ENCODE data around the gene PPME1. TPM values are rescaled to one million over a fixed set of nuclear protein-coding genes. Genes with fewer than 3 reads are reported as not detected.

Gene PPME1
- total RNA-seq, 1 experiment from 2014 or later = 219 TPM

DNA sequence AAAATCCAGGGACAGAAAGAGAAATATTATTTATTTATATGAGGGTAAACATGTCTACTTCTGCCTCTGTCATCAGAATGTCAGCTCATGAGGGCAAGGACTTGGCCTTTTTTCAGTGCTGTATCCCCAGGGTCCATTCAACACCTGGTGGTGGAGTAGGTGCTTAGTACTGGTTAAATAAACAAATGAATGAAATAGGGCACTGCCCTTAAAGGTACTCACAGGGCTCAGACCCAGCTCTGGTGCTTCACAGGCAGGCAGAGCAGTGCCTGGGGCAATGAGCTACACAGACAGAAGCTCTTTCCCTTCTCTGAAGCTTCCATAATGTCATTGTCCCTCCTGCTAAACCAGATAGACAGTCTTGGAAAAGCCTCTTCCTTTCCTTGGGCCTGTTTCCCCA lies 109.4 kb downstream of the PPME1 start:
- DNase-seq (ENCODE audit: low spot score) = no peak

DNA sequence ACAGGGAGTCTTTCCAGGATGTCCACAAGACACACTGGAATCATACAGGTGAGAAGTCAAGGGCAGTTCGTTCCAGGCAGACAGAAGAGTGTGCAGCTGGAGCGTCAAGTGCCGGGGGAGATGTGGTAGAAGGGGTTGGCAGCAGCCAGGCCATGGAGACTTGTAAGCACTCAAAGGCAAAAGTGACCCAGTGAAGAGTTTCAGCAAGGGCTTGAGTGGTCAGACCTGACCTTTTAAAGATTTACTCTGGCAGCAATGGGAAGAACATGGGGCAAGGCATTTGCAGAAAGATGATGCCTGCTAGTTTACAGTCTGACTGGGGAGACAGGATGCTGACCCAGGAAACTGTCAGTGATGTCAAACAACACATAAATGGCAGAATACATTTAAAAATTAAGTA lies 111.3 kb downstream of the PPME1 start:
- DNase-seq (ENCODE audit: low spot score) = no peak

DNA sequence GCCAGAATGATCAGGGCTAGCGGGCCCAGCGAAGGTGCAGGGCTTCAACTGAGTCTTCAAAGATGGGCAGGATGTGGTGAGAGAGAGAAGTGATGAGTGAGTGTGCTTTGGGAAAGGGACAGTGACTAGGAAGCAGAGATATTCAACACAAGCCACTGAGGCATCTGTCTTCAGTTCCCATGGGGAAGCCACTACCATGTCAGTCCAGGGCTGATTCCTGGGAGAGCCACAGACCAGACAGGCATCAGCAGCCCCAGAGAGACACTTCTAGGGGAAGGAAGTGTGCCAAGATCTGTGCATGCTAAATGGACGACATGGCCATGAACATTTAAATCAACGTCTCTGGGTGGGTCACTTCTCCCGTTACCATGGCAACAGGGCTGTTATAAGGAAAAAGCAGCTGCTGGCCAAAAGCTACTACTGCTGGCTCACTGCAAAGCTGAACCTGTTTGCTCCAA lies 111.9 kb downstream of the PPME1 start:
- no peak for DNase-seq (ENCODE audit: low spot score)

DNA sequence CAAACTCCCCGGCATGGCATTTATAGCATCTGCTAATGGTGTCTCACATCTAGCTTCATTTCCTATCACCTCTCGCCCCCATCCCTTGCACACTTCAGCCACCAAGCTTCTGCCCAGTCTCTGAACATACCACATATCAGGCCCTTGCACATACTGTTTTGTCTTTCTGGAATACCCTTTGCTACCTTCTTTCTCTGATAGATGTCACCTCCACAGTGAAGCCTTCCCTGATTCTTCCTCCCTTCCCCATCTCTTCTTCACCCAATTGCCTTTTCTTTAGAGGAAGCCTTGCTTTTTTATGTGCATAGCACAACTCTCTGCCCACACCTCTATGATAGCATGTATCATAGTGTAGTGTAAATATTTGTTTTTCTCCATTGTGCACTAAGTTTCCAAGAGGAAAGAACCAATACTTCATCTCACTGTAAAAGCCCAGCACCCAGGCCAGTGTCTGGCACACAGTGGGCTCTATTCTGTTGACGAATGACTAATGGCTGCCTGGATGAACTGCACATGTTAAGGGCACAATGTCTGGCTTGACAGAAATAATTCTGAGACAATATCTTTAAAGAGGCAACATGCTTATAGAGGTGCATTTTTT lies 112.6 kb downstream of the PPME1 start:
- no peak for DNase-seq (ENCODE audit: low spot score)

DNA sequence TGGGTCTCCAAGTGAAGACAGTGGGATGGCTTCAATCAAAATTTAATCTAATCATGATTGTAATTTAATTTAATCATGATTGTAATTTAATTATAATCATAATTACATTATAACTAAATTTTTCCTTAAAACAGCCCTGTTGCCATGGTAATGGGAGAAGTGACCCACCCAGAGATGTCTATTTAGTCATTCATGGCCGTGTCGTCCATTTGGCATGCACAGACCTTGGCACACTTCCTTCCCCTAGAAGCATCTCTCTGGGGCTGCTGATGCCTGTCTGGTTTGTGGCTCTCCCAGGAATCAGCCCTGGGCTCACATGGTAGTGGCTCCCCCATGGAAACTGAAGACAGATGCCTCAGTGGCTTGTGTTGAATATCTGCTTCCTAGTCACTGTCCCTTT lies 113.4 kb downstream of the PPME1 start:
- no peak for DNase-seq (ENCODE audit: low spot score)

DNA sequence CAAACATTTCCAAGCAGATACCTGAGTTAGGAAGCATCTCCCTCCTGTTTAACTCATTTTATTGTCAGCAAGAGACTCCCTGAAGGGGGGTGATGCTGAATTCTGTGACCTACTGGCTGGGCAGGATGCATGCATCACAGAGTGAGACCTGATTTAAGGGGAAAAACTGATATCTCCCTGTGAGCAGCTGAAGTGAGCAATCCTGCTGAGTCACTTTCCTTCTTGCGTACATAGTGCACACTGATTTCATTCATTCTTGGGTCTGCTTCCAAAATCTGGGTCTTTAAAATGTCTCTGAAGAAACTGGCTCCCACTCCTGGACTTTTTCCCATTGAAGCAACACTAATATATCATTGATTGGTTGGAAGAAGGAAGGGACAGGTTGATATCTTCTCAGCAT lies 117.1 kb downstream of the PPME1 start:
- DNase-seq (ENCODE audit: low spot score) = peak; percentile 92

DNA sequence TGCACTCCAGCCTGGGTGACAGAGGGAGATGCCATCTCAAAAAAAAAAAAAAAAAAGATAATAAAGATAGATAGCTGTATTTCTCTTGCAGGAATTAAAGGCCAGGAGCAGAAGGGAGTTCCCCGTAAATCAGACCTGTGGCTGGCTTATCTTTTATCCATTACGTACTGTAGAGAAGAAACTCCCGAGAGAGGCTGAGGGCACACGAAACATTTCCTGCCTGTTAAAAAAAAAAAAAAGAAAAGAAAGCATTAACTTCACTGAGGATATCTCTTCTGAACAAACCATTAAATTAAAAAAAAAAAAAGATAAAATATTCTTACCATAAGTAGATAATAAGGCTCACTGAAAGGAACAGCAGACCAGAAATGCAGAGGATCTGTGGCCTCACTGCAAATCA lies 117.8 kb downstream of the PPME1 start:
- peak; percentile 62 for DNase-seq (ENCODE audit: low spot score)

DNA sequence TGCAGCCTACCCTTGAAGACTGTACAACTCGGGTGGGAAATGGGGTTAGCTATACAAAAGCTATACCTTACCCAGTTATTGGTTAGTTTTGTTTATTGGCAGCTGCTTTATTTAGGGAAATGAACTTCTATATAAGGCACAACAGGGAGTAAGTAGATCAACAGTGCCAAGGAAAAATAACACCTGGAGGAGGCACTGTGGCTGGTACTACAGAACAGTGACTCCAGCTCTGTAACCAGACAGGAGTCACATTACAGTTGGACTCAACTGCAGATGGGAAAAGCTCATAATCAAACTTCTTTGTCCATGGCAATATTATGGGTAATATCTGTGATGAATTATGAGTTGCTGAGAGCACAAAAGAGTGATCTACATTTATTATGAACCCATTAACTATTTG lies 126.4 kb downstream of the PPME1 start:
- DNase-seq (ENCODE audit: low spot score) = no peak

DNA sequence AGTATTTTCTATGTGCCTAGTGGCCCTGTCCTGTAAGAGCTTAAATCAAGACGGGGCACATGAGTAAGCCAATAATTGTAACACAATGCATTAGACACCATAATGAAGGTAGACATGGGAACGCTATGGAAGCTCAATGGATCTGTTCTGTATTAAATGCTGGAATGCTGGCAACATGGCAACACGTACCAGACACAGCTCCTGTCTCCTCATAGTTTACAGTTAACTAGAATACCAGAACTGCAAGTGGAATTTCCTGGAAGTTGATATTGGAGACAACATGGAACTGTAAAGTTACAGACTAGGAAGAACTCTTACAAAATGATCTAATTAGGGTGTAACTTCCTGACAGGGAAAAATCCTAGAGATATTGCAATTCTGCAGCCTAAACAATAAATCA lies 127.9 kb downstream of the PPME1 start:
- DNase-seq (ENCODE audit: low spot score) = no peak

Other genes with a start within 250 kb of the PPME1 start
- gene DNAJB13, start 220.3 kb upstream of the PPME1 start, total RNA-seq (2014; rRNA removed; shearing (Covaris generic)) = not detected in 2 replicates
- gene UCP2, start 188.4 kb upstream of the PPME1 start, total RNA-seq (2014; rRNA removed; shearing (Covaris generic)) = 18.8 and 30.4 TPM in 2 replicates
- gene UCP3, start 162.2 kb upstream of the PPME1 start, total RNA-seq (2014; rRNA removed; shearing (Covaris generic)) = 0.05 and 0.46 TPM in 2 replicates
- 49.2 and 54.2 TPM in 2 replicates for gene C2CD3, start 287 bp upstream of the PPME1 start, total RNA-seq (2014; rRNA removed; shearing (Covaris generic))
- 0.48 and 1.5 TPM in 2 replicates for gene P4HA3, start 140.4 kb downstream of the PPME1 start, total RNA-seq (2014; rRNA removed; shearing (Covaris generic))
- gene PGM2L1, start 227.1 kb downstream of the PPME1 start, total RNA-seq (2014; rRNA removed; shearing (Covaris generic)) = 10.4 and 13.7 TPM in 2 replicates

Measured in A172 (cell line).